NT2/D1 (cell line): ENCODE data around the gene MMP20.

Experiments
- YY1 ChIP-seq: IDR thresholded peaks from 2 replicates; pipeline ENCODE4 v1.6.1; 2011; ENCODE audit not compliant: insufficient read length, insufficient read depth
- ZNF274 ChIP-seq: IDR thresholded peaks from 2 replicates; pipeline ENCODE4 v1.6.1; 2011; ENCODE audit warnings: mild to moderate bottlenecking, low read depth, low read length

- no peak for TF ChIP-seq ZNF274
- TF ChIP-seq YY1 = no peak
Observed at GRCh38 chr11:102583141-102583873, 41.8 kb downstream of the MMP20 start.
